Cardiac fibroblast (primary cell): ENCODE results near the gene SLC5A9.
"Not testable (repeated sequence)": the region's sequence is repeated elsewhere in the genome, so short reads cannot be mapped to it uniquely, and the experiment has no call there.

Experiments
- DNase-seq, 2 donors: peaks; one replicate each; pipeline versions ENCODE4 v3.0.0 to v3.0.0-alpha.2; 2010; ENCODE audit warnings: low read depth in 2 of 2
- H3K4me3 ChIP-seq, 2 donors: replicated peaks in 1 of 2; 1 replicate in 1 of 2; 2 replicates in 1 of 2; pipeline ENCODE4 v1.5.1; 2011; ENCODE audit warnings: low read depth in 2 of 2, low read length in 2 of 2, mild to moderate bottlenecking in 2 of 2, moderate library complexity in 1 of 2
- CTCF ChIP-seq: IDR thresholded peaks from one replicate; pipeline ENCODE4 v1.5.1; 2011; ENCODE audit warnings: low read depth, mild to moderate bottlenecking, low read length, inconsistent platforms

The SLC5A9 gene

GRCh38 chr1:48291421-48291820 is 68.9 kb downstream of the SLC5A9 start:
- TF ChIP-seq CTCF = no peak
- H3K4me3 ChIP-seq = no peak overlapping the region
- no peak for DNase-seq

GRCh38 chr1:48292706-48293105 is 70.2 kb downstream of the SLC5A9 start:
- no peak for TF ChIP-seq CTCF
- no peak overlapping the region for H3K4me3 ChIP-seq
- no peak for DNase-seq

- DNase-seq, H3K4me3 ChIP-seq: not testable (repeated sequence)
These were observed 71.6 kb downstream of the SLC5A9 start for GRCh38 chr1:48294094-48294493.

GRCh38 chr1:48294656-48295055 is 72.1 kb downstream of the SLC5A9 start:
- DNase-seq = no peak
- no peak overlapping the region for H3K4me3 ChIP-seq
- no peak for TF ChIP-seq CTCF
